Stimulated activated CD8-positive, alpha-beta memory T cell treated with anti-CD3 and anti-CD28 coated beads, Interleukin-12 subunit alpha, Interleukin-12 subunit beta, amount 100 ng/mL, for 24 hours (primary cell): ENCODE data around the gene HOXB7.

ENCODE experiments used
- DNase-seq: peaks from one replicate; pipeline ENCODE4 v3.0.0-alpha.2; 2020; ENCODE audit errors: extremely low read depth

Gene HOXB7

DNA sequence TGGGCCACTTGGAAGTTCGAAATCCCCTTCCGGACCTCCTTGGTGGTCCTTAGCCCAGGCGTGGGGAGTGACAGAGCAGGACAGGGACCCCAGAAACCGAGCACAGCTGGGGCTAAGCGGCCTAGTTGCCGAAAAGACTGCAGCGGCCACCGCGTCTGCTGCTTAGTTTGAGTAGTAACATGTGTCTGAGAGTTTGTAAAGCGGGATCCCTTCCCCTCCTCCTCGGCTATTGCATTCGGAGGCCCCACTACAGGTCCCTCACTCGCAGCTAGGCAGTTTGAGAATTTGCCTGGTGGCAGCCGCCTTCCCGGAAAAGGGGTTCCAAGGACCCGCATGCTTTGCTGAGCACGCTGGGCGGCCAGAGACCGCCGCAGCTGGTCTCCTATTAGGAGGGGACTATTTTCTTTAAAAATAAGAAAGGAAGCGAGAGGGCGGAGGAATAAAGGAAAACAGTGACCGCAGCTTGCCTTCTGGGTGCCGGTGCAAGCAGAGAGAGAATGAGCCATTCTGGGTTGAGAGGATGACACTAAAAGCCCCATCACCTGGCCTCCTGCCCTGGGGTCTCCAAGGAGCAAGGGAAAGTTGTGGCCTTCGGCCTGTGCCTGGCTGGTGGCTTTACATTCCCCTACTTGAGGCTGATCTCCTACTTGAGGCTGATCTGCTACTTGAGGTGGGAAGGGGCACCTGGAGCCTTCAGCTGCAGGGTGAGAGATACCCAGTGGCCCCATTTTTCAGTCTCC, 16.1 kb downstream of the HOXB7 start:
- DNase-seq, result no peak

DNA sequence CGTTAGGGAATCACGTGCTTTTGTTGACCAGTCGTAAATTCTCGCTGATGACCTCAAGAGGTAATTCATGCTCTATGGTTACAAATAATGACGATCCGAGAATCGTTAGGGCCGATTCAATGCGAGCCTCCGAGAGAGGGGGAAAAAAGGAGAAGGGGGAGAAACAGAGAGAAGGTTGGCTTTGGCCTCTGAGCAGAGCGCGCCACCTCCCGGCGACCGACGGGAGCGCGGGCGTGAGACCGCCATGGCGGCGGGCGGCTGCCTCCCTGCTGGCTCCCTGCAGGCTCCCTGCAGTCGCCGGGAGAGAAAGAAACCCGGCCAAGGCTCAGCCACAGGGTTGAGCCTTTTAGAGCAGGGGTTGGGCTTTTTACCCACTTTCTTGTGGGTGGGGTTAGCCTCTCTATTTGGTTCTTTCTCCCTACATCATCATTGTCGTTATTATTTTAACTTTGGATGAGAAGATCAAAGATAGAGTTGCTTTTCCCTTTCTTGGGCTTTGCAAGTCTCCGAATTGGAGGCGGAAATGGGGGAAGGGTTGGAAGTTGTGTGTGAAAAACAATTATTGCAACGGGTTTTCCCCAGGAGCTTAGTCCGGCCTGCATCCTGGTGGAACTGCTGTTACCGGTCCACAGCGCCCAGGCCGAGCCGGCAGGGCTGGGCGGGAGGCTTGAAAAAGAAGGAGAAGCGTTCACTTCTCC, 16.8 kb downstream of the HOXB7 start:
- peak; percentile 52 for DNase-seq

DNA sequence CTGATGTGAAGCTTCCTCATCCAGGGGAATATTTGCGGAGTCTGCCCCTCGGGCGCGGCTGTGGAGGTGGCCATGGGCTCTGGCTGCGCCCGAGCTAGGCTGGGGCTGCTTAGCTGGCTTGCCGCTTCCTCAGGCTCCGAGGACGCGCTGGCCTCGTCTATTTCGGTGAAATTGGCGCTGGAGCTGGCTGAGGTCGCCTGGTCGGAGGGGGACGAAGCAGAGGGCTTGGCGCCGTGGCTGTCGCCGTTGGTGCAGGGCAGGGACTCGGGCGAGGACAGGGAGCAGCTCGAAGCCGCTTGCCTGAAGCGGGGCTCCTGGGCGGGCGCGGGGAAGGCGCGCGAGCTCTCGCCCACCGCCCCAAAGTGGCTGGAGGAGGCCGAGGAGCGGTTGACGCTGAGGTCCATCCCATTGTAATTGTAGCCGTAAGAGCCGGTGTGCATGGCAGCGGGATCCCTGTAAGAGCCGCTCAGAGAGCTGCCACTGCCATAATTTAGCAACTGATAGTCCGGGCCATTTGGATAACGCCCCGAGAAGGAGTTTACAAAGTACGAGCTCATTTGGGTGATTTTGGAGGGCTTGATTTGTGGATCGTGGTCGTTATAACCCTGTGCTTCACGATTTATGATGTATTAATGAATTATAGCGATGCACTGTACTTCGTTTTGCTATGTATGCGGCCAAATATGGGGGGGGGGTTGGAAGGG, 17.5 kb downstream of the HOXB7 start, which contains the start of gene HOXB5:
TSS of gene HOXB5 (minus strand) at position 654 of the 704 bp plus-strand sequence. CDS start at position 557, 97 bp downstream.
- no peak for DNase-seq

DNA sequence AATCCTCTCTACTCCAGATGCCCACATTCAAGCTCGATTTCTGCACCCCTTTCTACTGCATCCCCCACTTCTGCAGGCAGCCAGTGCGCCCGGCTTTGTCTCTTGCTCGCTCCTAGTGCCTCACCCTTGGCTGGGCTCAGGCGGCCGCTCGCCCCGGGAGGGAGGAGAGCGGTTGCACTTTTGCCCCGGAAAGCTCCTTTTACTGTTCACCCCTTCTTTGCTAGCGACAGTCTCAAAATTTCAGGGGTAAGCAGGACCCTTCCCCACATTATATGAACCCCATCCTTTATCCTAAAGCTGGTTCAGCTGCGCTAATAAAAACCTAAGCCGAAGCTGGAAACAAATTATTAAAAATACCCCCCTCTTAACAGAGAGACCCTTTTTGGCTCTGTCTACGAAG, 18.2 kb downstream of the HOXB7 start:
- no peak for DNase-seq

DNA sequence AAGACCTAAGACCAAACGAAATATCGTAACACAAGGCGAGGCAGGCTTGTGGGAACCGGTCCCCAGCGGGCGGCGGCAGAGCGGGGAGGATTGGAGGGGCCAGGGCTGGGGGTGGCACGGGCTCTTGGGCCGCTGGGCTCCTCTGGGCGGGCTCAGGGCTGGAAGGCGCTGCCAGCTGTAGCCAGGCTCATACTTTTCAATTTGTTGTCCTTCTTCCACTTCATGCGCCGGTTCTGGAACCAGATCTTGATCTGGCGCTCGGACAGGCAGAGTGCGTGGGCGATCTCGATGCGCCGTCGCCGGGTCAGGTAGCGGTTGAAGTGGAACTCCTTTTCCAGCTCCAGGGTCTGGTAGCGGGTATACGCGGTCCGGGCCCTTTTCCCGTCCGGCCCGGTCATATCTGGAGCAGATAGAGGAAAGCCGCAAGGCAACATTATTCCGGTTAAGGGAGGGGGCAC, 18.7 kb downstream of the HOXB7 start:
- no peak for DNase-seq

DNA sequence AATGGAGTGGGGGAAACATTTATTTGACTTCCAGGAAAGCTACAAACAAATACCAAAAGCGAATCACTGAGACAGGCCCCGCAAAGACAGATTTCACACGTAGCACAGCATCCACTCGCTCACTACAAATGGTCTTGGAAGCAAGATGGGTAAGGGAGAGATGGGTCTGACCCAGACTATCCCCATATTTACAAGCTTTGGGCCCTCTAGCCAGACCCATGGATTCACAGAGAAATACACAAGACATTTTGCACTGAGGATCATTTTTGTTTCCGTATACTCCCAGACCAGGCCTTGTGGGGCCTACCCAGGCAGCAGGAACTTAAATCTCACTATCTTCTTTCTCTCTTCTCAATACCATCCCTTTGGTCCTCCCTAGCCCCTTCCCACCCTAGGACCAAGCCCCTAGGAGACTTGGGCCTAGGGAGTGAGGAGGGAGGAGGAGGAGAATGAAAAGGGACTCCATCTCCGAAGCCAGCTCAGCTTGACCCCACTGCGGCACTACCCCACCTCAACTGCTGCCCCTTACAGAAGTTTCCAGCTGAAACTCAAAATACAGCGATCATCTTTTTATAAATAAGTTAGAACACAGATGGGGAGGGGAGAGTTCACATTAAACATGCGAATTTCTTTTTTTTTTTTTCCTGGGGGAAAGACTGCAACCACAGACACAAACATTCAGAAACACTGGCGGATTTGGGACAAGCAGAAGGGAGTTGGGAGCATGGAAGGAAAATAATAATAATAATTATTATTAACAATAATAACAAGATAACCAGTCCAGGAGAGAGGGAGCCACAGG, 19.4 kb downstream of the HOXB7 start:
- DNase-seq, result no peak

DNA sequence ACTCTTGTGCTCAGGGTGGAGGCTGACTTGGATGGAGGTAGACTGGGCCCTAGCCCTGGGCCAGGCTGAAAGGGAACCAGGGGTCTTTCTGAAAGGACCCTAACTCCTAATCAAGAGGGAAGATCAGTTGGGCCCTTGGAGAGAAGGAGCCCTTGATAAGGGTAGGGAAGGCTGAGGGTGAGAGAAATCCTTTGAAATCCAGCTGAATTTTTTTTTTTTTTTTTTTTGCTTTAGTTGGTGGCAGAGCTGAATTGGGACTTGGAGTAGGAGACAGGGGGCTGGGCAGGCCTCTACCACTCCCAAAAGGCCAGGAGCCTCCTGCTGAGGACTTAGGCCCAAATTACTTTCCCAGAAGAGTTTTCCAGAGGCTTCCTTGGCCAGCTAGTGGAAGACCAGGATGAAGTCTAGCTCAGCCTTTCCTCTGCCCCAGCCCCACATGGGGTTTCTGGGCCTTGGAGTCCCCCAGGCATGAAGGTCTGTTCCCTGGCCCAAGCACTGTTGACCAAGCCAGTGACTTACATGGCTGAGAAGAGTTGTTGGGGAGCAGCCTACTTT, 20.1 kb downstream of the HOXB7 start:
- DNase-seq, result no peak

DNA sequence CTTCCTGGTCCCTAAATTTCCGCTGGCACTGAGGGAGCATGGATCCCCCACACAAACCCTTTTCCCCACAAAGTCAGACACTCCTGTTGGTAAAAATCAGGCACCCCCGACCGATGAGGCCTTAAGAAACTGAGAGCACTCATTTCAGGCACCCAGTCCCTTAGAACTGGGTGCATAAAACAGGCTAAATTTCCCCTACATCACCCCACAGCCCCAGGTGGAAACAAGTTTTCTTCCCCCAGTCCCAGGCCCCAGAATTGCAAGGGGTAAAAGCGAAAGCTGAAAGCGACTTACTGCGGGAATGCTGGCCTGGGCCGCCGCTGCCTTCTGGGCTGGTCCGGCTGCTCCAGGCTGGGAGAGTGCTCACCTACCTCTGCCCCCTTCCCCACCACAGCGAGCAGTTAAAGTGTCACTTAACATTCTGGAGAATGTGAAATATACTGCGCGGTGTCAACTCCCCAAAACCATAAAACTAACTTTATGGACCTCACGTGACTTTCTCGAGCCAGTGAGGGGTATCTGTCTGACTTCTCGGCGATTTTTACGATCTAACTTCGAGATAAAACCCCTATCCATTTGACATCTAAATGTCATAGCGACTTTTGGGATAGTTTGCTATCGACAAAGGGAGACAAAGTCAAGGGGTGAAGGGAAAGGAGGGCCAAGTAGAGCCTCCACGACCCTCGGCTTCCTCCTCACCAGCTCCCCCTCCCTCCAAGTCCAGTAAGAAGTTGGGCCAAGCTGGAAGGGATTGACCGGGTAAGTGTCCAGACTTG, 20.8 kb downstream of the HOXB7 start, which contains the start of gene HOXB3:
TSS of gene HOXB3 (minus strand) at position 411 of the 776 bp plus-strand sequence. CDS start 37,767 bp downstream, outside the sequence.
- no peak for DNase-seq

DNA sequence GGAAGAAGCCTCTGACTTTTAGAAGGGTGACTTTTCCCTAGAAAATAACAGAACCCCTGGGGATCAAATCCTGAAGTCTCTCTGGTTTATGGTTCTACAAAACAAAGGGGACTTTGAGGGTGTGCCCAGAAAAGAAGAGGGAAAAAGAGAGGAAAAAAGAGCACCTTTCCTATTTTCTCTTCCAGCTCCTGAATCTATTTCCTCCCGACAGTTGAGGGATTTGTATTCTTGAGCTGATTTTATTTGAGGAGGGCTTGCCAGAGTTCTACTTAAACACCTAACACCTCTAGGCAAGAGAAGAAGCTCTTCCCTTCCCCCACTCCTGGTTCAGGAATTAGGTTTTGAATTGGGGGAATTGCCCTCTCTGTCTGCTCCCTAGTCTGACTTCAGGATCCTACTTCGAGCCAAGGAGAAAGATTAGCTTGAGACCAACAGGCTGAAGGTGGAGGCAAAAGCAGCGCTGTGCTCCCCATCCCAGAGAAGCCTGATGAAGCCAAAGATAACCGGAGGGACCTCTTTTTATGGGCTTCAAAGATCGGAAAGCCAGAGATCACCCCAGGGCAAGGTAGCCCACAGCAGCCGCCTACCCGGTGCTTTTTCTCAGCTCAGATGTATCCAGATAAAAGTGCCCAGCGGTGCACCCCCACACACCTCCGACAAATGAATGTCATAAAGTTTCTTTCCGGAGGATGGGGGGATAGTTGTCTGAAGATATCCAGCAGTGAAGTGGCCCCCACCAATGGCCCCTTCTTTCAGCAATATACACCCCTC, 21.6 kb downstream of the HOXB7 start:
- no peak for DNase-seq

DNA sequence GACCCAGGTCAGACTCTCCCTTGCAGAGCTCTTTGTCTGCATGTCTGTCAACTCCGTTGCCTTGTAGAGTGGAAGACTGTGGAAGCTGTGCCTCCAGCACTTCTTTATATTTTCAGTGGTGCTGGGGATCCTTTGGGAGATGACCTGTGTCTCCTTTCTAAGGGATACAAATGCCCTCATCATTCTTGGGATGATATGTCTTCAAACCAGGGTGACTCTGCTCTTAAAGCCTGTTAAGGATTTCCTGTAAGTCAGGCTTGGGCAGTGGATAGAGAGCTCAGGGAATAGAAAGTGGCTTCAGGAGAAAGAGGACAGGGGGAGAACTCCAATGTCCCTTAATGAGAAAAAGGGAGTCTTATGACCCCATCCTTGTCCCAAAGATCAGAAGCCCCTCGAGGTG, 22.3 kb downstream of the HOXB7 start:
- DNase-seq, result no peak

DNA sequence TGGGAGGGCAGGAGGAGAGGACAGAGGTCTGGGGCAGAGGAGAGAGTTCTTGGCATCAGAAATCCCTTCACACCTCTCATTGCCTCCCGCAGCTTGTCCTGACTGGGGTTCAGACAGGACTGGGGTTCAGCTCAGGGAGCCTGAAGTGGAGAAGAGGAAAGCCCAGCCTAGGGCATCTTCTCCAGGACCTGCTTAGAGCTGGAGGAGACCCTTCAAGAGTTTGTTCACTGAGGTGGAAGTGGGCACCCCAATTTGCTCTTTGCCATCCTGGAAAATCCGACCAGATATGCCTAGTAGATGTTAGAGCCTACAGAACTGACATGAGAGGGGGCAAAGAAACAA, 22.8 kb downstream of the HOXB7 start:
- DNase-seq, result no peak

DNA sequence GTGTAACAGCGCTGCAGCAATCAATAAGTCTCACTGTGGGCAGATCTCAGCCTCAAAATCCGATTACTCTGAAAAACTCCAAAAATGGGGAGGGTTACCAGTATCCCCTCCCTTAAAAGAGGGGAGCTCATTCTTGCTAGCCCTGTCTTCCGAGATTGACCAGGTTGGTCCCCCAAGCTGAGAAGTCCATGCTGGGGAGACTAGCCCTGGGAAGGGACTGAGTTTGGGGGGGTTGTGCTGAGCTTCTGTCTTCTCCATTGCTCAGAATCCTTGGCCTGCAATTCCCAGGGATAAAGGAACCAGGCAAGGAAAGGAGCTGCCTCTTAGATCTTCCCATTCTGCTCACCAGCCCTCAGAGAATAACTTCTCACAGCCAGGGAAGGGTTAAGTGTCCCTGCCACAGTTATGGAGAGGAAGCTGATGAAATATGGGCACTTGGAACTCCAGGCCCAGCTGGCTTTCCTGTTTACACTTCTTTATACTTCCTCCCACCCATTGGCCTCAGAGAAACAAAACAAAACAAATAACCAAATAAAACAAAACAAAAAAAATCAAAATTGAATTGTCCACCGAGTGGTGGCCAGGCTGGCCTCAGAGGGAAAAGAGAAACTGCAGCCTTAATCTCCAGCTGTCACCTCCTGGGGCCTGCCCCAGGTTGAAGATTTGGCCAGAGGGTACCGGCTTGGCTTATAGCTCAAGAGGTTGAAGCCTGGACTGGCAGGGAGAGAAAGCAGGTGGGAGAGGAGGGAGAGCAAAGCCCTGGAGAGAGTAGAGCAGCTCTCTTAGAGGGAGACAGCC, 23.3 kb downstream of the HOXB7 start:
- DNase-seq, result no peak

DNA sequence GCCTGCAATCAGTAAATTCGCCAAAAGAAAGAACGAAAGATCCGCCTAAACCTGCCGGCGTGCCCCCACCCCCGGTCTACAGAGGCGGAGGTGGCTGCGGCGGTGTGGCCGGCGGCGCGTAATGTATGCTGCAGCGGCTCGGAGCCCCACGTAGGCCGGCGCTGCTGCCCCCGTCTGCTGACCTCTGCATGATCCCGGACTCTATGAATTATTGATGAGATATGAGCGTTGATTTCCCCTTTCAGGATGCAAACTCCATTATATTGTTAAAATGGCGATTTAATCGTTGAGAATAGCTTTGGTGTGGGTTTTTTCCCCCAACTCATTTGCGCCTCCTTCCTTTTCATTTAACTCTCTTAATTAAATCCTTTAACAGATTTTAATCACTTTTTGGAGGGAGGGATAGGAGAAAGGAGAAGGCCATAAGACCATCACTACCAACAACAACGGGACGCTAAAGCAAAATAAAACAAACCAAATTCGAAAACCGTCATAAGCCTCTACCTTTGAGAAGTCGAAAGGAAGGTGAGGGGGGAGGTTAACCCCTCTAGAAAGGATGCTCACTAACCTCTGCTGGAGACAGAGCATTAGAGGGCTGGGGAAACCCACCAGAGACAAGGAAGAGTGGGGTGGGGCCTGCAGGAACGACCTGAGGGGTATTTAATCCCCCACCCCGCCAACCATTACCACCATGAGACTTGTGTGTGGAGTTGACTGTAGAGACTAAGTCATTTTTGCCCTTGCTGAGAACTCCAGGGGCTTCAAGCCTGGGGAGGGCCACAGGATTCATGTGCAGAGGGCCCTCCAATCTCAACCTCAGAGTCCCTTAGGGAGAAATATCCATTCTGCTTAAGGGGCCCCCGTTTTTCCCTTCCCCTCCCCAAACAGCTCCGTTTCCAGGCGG, 24.2 kb downstream of the HOXB7 start:
- no peak for DNase-seq

DNA sequence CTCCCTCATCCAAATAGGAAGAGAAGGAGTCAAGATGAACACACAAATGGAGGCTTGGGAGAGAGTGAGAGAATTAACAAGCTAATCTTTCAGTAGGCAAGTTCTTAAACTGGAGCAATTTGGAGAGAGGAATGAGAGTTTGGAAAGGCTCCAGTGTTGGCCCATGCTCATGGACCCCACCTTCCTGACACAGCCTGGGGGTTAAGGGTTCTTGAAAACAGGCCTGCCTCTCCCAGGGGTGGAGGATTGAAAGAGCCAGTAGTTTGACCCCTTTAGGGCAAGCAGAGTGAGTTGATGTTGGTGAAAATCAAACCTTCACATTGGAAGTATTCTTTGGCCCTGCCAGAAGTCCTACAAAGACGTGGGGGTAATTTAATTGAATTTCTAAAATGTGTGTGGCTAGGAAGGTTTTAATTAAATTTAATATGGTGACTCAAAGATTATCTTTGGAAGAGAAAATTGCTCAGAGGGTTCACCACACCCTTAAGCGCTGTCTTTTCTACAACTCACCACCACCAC, 26.5 kb downstream of the HOXB7 start:
- DNase-seq, result no peak

DNA sequence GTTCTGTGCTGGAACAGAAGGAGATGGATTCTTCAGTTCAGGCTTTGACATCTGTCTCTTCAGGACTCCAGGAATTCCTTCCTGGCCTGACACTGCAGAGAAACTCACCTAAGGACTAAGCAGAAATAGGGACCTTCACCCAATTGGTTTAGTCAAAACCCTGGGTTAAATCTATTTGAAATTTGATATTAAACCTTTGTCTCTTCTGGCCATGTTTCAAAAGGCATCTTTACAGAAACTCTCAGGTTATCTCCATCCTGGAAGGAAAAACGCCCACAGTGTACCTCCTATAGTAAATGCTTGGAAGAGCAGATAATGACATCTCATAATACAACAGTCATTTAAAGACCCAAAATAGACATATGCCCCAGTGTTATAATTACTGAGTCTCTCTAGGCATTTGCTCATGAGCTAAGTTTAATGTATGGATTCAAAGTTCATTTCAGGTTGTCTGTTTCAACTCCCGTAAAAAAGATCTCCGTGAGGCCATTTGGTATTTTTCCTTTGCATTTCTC, 27.1 kb downstream of the HOXB7 start:
- DNase-seq, result no peak

DNA sequence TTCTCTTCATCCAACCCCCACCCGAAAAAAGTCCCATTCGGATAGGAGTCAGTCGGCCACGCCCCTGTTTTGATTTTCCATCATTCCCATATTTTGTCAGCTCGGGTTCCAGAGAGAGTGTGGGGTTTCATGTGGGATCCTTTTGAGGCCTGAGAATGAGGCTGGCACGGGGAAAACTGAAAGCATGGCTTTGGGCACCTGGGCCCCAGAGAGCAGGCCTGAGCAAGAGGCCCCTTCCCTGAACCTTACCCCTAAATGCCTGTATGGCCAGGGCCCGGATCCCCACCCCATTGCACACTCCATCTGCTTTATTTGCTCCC, 28.1 kb downstream of the HOXB7 start:
- DNase-seq, result no peak

DNA sequence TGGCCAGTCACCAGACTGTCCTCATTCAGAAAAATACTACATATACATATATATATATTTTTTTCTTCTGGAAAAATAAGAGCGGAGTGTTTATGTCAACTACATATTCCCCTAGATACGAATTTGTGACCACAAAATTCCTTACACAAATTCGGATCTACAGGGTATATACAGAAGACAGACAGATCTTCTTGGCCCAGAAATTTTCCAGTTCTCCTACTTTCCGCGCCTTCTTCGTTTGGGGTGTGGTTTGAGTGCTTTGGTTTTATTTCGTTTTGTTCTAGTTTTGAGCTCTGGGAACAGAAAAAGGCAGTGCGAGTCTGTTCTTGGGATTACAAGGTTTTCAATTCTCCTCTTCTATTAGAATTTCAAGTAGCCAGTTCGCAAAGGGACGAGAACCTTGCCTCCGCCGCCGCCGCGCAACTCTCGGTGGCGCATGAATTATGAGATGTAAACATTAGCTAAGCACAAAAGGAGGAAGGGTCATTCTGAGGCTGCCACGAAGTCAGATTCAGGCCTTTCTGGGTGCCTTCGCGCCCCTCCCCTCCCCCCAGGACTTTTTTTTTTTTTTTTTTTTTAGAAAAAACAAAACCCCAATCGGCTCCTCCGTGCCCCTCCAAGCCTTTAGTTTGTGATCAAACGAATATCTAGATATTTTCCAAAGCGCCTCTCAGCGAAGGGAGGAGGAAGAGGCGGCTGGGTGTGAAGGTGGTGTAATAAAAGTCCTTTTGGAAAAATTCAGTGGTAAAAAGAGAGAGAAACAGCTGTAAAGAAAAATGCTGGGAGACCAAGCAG, 30.9 kb downstream of the HOXB7 start:
- DNase-seq, result no peak
